DOHH2 (cell line): ENCODE measurements around the gene CCDC85A.

Source experiments
- H3F3A ChIP-seq: fragments of 200-600 bp; sonication (generic), shearing (Covaris generic); 2 replicates; pipeline ENCODE4 v1.6.0; 2016; ENCODE audit warnings: antibody characterized with exemption, mild to moderate bottlenecking; ENCODE audit not compliant: control insufficient read depth, insufficient read depth
- H3K27ac ChIP-seq: fragments of 200-600 bp; sonication (generic); 2 replicates; pipeline ENCODE4 v1.5.1; 2014; ENCODE audit warnings: low read depth, mild to moderate bottlenecking, low read length, moderate library complexity
- H3K27me3 ChIP-seq: fragments of 200-600 bp; sonication (generic); 2 replicates; pipeline ENCODE4 v1.6.1; 2014; ENCODE audit warnings: mild to moderate bottlenecking, low read length, mixed read lengths; ENCODE audit not compliant: control insufficient read depth
- H3K36me3 ChIP-seq: fragments of 200-600 bp; sonication (generic); 2 replicates; pipeline ENCODE4 v1.6.1; 2014; ENCODE audit warnings: mild to moderate bottlenecking, low read length, moderate library complexity, mixed read lengths; ENCODE audit not compliant: control insufficient read depth
- H3K4me1 ChIP-seq: fragments of 200-600 bp; sonication (generic); 2 replicates; pipeline ENCODE4 v1.6.1; 2014; ENCODE audit warnings: mild to moderate bottlenecking, low read length, mixed read lengths; ENCODE audit not compliant: control insufficient read depth
- H3K4me2 ChIP-seq: fragments of 200-600 bp; sonication (generic); 2 replicates; pipeline ENCODE4 v1.6.0; 2014; ENCODE audit warnings: mild to moderate bottlenecking, low read length, moderate library complexity
- H3K4me3 ChIP-seq: fragments of 200-600 bp; sonication (generic); 2 replicates; pipeline ENCODE4 v1.5.1; 2014; ENCODE audit warnings: mild to moderate bottlenecking, low read length, mixed read lengths
- H3K79me2 ChIP-seq: fragments of 200-600 bp; sonication (generic); 2 replicates; pipeline ENCODE4 v1.6.1; 2014; ENCODE audit warnings: mild to moderate bottlenecking, low read length, mixed read lengths; ENCODE audit not compliant: control insufficient read depth
- H3K9me2 ChIP-seq: fragments of 200-600 bp; sonication (generic); replicated peaks from 2 replicates; pipeline ENCODE4 v1.6.1; 2014; ENCODE audit warnings: mild to moderate bottlenecking, low read length, mixed read lengths; ENCODE audit not compliant: control insufficient read depth
- H3K9me3 ChIP-seq: fragments of 200-600 bp; sonication (generic); 2 replicates; pipeline ENCODE4 v1.6.1; 2014; ENCODE audit warnings: antibody characterized with exemption, low read length, mixed read lengths; ENCODE audit not compliant: control insufficient read depth, insufficient read depth
- H4K20me1 ChIP-seq: fragments of 200-600 bp; sonication (generic); 2 replicates; pipeline ENCODE4 v1.6.0; 2014; ENCODE audit warnings: low read depth, mild to moderate bottlenecking, antibody characterized with exemption, low read length, moderate library complexity; ENCODE audit not compliant: control insufficient read depth, insufficient read depth
- EZH2phosphoT487 ChIP-seq: fragments of 200-600 bp; sonication (generic); IDR thresholded peaks from 2 replicates; pipeline ENCODE4 v1.6.1; 2017; ENCODE audit warnings: borderline replicate concordance, mild to moderate bottlenecking, antibody characterized with exemption, low read length, moderate library complexity, mixed read lengths
- TF ChIP-seq, protein P1 (sequence below): fragments of 200-600 bp; sonication (generic); IDR thresholded peaks from one replicate; pipeline ENCODE4 v1.5.1; 2014; ENCODE audit warnings: antibody characterized with exemption, mild to moderate bottlenecking, low read depth, low read length; ENCODE audit not compliant: poor library complexity, severe bottlenecking

The CCDC85A gene

DNA sequence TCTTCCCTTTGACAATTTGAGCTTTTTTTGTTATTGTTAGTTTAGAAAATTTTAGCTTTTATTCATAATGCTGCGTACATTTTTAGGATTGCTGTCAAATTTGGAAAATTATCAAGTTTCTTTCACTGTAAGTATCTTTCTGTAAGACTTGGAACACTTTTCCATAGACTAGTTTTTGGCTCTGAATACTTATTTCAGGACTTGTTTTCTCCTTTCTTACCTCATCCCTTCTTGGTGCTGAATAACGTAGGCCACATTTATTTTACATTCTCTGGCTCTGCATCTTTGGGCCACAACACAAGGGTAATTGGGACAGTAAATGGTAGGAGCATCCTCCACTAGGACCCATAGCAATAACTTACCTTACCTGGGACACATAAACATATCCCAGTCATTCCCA, 85.1 kb downstream of the CCDC85A start:
- Histone ChIP-seq H3K4me1 (peaks cover 3% of the 10 kb centered on the region; the same call in 1 of the 2 replicates), H3K27ac (no peak overlapping the region), H3K9me3 (no peaks in the 10 kb centered on the region), H3F3A (no peaks in the 10 kb centered on the region), H3K36me3 (no peaks in the 10 kb centered on the region), H3K27me3 (no peaks in the 10 kb centered on the region), H4K20me1 (no peaks in the 10 kb centered on the region), H3K9me2 (no peaks in the 10 kb centered on the region), H3K79me2 (no peaks in the 10 kb centered on the region), H3K4me2 (no peak overlapping the region), H3K4me3 (no peak overlapping the region)
- no peak for TF ChIP-seq EZH2phosphoT487
- TF ChIP-seq, protein P1, sequence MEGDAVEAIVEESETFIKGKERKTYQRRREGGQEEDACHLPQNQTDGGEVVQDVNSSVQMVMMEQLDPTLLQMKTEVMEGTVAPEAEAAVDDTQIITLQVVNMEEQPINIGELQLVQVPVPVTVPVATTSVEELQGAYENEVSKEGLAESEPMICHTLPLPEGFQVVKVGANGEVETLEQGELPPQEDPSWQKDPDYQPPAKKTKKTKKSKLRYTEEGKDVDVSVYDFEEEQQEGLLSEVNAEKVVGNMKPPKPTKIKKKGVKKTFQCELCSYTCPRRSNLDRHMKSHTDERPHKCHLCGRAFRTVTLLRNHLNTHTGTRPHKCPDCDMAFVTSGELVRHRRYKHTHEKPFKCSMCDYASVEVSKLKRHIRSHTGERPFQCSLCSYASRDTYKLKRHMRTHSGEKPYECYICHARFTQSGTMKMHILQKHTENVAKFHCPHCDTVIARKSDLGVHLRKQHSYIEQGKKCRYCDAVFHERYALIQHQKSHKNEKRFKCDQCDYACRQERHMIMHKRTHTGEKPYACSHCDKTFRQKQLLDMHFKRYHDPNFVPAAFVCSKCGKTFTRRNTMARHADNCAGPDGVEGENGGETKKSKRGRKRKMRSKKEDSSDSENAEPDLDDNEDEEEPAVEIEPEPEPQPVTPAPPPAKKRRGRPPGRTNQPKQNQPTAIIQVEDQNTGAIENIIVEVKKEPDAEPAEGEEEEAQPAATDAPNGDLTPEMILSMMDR = no peak

GRCh38 chr2:56271275-56271674, 87.5 kb downstream of the CCDC85A start:
- TF ChIP-seq, protein P1 = no peak
- TF ChIP-seq EZH2phosphoT487 = no peak
- no peaks in the 10 kb centered on the region for H3K79me2 ChIP-seq
- H3K9me2 ChIP-seq = no peaks in the 10 kb centered on the region
- H3K4me2 ChIP-seq = no peak overlapping the region
- H3K36me3 ChIP-seq = no peaks in the 10 kb centered on the region
- H3K27ac ChIP-seq = no peak overlapping the region
- H3K4me1 ChIP-seq = peaks cover 3% of the 10 kb centered on the region; the same call in 1 of the 2 replicates
- no peaks in the 10 kb centered on the region for H3F3A ChIP-seq
- no peaks in the 10 kb centered on the region for H4K20me1 ChIP-seq
- no peaks in the 10 kb centered on the region for H3K9me3 ChIP-seq
- H3K4me3 ChIP-seq = no peak overlapping the region
- H3K27me3 ChIP-seq = no peaks in the 10 kb centered on the region

DNA sequence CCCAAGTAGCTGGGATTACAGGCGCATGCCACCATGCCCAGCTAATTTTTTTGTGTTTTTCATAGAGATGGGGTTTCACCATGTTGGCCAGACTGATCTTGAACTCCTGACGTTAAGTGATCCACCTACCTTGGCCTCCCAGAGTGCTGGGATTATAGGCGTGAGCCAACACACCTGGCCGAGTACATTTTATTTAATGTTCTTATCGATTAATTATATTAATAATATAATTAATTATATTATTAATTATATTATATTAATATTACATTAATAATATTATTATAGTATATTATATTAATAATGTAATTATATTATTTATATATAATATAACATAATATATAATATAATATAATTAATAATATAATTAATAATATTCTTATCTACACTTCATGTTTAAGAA, 101.4 kb downstream of the CCDC85A start:
- H3K9me2 ChIP-seq = no peaks in the 10 kb centered on the region
- H3K9me3 ChIP-seq = no peaks in the 10 kb centered on the region
- TF ChIP-seq, protein P1 = no peak
- no peak for TF ChIP-seq EZH2phosphoT487
- no peaks in the 10 kb centered on the region for H3K27me3 ChIP-seq
- H4K20me1 ChIP-seq = no peaks in the 10 kb centered on the region
- no peak overlapping the region for H3K4me2 ChIP-seq
- H3K36me3 ChIP-seq = no peaks in the 10 kb centered on the region
- no peaks in the 10 kb centered on the region for H3K79me2 ChIP-seq
- peaks cover 37% of the 10 kb centered on the region for H3K4me1 ChIP-seq
- no peak overlapping the region for H3K4me3 ChIP-seq
- H3K27ac ChIP-seq = no peak overlapping the region
- no peaks in the 10 kb centered on the region for H3F3A ChIP-seq
